MM.1S (cell line): ENCODE data around the gene ETNPPL.
A peak's percentile ranks its signal among the peaks of the same experiment; 100 is the strongest.

Source experiments
- DNase-seq: peaks from one replicate; pipeline ENCODE4 v3.0.0-alpha.2; 2015
- H2AFZ ChIP-seq: fragments of 300-600 bp; sonication (generic); 2 replicates; pipeline ENCODE4 v1.6.0; 2016; ENCODE audit warnings: antibody characterized with exemption, low read length
- H3F3A ChIP-seq: fragments of 300-600 bp; sonication (generic); 2 replicates; pipeline ENCODE4 v1.6.1; 2016; ENCODE audit warnings: mild to moderate bottlenecking, antibody characterized with exemption, low read length, moderate library complexity, mixed read lengths; ENCODE audit not compliant: insufficient read depth
- H3K27ac ChIP-seq: fragments of 300-600 bp; sonication (generic); 2 replicates; pipeline ENCODE4 v1.5.1; 2016; ENCODE audit warnings: mild to moderate bottlenecking, low read length
- H3K27me3 ChIP-seq: fragments of 300-600 bp; sonication (generic); replicated peaks from 2 replicates; pipeline ENCODE4 v1.6.0; 2016; ENCODE audit warnings: low read length; ENCODE audit not compliant: insufficient read depth
- H3K36me3 ChIP-seq: fragments of 300-600 bp; sonication (generic); replicated peaks from 2 replicates; pipeline ENCODE4 v1.6.1; 2016; ENCODE audit warnings: mild to moderate bottlenecking, low read length, mixed read lengths; ENCODE audit not compliant: insufficient read depth
- H3K4me1 ChIP-seq: fragments of 300-600 bp; sonication (generic); 2 replicates; pipeline ENCODE4 v1.6.1; 2016; ENCODE audit warnings: low read length, mixed read lengths
- H3K4me2 ChIP-seq: fragments of 300-600 bp; sonication (generic); 2 replicates; pipeline ENCODE4 v1.6.0; 2016; ENCODE audit warnings: low read depth, low read length
- H3K4me3 ChIP-seq: fragments of 300-600 bp; sonication (generic); 2 replicates; pipeline ENCODE4 v1.5.1; 2016; ENCODE audit warnings: low read length, mixed read lengths
- H3K79me2 ChIP-seq: fragments of 300-600 bp; sonication (generic); 2 replicates; pipeline ENCODE4 v1.6.1; 2016; ENCODE audit warnings: mixed run types, low read length, mixed read lengths
- H3K9ac ChIP-seq: fragments of 300-600 bp; sonication (generic); 2 replicates; pipeline ENCODE4 v1.6.1; 2016; ENCODE audit warnings: low read length, mixed read lengths
- H3K9me2 ChIP-seq: fragments of 300-600 bp; sonication (generic); replicated peaks from 2 replicates; pipeline ENCODE4 v1.6.1; 2016; ENCODE audit warnings: mild to moderate bottlenecking, low read length, mixed read lengths; ENCODE audit not compliant: insufficient read depth
- H3K9me3 ChIP-seq: fragments of 300-600 bp; sonication (generic); replicated peaks from 2 replicates; pipeline ENCODE4 v1.6.1; 2016; ENCODE audit warnings: mild to moderate bottlenecking, low read length, mixed read lengths; ENCODE audit not compliant: insufficient read depth
- H4K20me1 ChIP-seq: fragments of 300-600 bp; sonication (generic); 2 replicates; pipeline ENCODE4 v1.6.1; 2016; ENCODE audit warnings: mild to moderate bottlenecking, low read length, moderate library complexity, mixed read lengths; ENCODE audit not compliant: insufficient read depth
- CTCF ChIP-seq: fragments of 300-600 bp; sonication (generic); IDR thresholded peaks from 2 replicates; pipeline ENCODE4 v1.5.1; 2016; ENCODE audit warnings: antibody characterized with exemption, low read length, mixed read lengths
- EZH2 ChIP-seq: fragments of 300-600 bp; sonication (generic); optimal IDR thresholded peaks from 2 replicates; pipeline ENCODE3; 2017; ENCODE audit warnings: low read depth, mild to moderate bottlenecking, antibody characterized with exemption, low read length, mixed read lengths
- EZH2phosphoT487 ChIP-seq: fragments of 300-600 bp; sonication (generic); IDR thresholded peaks from 2 replicates; pipeline ENCODE4 v1.6.1; 2018; ENCODE audit warnings: antibody characterized with exemption, low read length

The ETNPPL gene

GRCh38 chr4:108751321-108751720 is 11.5 kb downstream of the ETNPPL start:
- Histone ChIP-seq H3K9ac (no peak overlapping the region), H3K9me3 (no peaks in the 10 kb centered on the region), H3K27me3 (no peaks in the 10 kb centered on the region), H3K79me2 (no peaks in the 10 kb centered on the region), H4K20me1 (no peaks in the 10 kb centered on the region), H3K36me3 (no peaks in the 10 kb centered on the region), H3K9me2 (no peaks in the 10 kb centered on the region), H3K4me1 (no peaks in the 10 kb centered on the region), H3F3A (no peaks in the 10 kb centered on the region), H2AFZ (no peak overlapping the region), H3K4me3 (no peak overlapping the region), H3K27ac (no peak overlapping the region), H3K4me2 (no peak overlapping the region)
- TF ChIP-seq EZH2 = no peak
- TF ChIP-seq EZH2phosphoT487 = no peak
- no peak for TF ChIP-seq CTCF
- peak; percentile 12 for DNase-seq

- no peak for TF ChIP-seq EZH2phosphoT487
- no peak for TF ChIP-seq EZH2
- no peak; the same call in 1 of the 2 replicates for TF ChIP-seq CTCF
- Histone ChIP-seq H3K9me2 (no peaks in the 10 kb centered on the region), H4K20me1 (no peaks in the 10 kb centered on the region), H3K27ac (no peak overlapping the region), H2AFZ (no peak overlapping the region), H3K4me2 (no peak overlapping the region), H3F3A (no peaks in the 10 kb centered on the region), H3K9me3 (no peaks in the 10 kb centered on the region), H3K79me2 (no peaks in the 10 kb centered on the region), H3K27me3 (no peaks in the 10 kb centered on the region), H3K36me3 (no peaks in the 10 kb centered on the region), H3K4me1 (peaks cover 3% of the 10 kb centered on the region; the same call in 1 of the 2 replicates), H3K4me3 (no peak overlapping the region), H3K9ac (no peak overlapping the region)
- no peak for DNase-seq
Measured at GRCh38 chr4:108749119-108749518, 13.7 kb downstream of the ETNPPL start.

GRCh38 chr4:108746511-108746910 is 16.3 kb downstream of the ETNPPL start:
- Histone ChIP-seq H3K9me3 (no peaks in the 10 kb centered on the region), H3K27ac (no peak overlapping the region), H3K4me2 (no peak overlapping the region)

More at GRCh38 chr4:108746511-108746910, 16.3 kb downstream of the ETNPPL start:
- Histone ChIP-seq H3K4me3 (no peak overlapping the region), H3K27me3 (no peaks in the 10 kb centered on the region), H3K4me1 (peaks cover 3% of the 10 kb centered on the region; the same call in 1 of the 2 replicates), H3K36me3 (no peaks in the 10 kb centered on the region), H2AFZ (no peak overlapping the region), H4K20me1 (no peaks in the 10 kb centered on the region), H3K79me2 (no peaks in the 10 kb centered on the region), H3F3A (no peaks in the 10 kb centered on the region), H3K9me2 (no peaks in the 10 kb centered on the region), H3K9ac (no peak overlapping the region)
- no peak for DNase-seq
- TF ChIP-seq EZH2 = no peak
- no peak for TF ChIP-seq CTCF
- no peak for TF ChIP-seq EZH2phosphoT487
